CD4-positive, alpha-beta T cell treated with Interferon alpha-2 for 1 hour (primary cell): ENCODE measurements around the gene TEX29.

Experiments
- DNase-seq, 2 donors: peaks; one replicate each; pipeline ENCODE4 v3.0.0-alpha.2; 2020 to 2022

The TEX29 gene

GRCh38 chr13:111319998-111320911 lies at the start of gene TEX29:
TEX29 (plus strand) TSS chr13:111320642; CDS start chr13:111320891, 249 bp downstream.
- no peak for DNase-seq

DNA sequence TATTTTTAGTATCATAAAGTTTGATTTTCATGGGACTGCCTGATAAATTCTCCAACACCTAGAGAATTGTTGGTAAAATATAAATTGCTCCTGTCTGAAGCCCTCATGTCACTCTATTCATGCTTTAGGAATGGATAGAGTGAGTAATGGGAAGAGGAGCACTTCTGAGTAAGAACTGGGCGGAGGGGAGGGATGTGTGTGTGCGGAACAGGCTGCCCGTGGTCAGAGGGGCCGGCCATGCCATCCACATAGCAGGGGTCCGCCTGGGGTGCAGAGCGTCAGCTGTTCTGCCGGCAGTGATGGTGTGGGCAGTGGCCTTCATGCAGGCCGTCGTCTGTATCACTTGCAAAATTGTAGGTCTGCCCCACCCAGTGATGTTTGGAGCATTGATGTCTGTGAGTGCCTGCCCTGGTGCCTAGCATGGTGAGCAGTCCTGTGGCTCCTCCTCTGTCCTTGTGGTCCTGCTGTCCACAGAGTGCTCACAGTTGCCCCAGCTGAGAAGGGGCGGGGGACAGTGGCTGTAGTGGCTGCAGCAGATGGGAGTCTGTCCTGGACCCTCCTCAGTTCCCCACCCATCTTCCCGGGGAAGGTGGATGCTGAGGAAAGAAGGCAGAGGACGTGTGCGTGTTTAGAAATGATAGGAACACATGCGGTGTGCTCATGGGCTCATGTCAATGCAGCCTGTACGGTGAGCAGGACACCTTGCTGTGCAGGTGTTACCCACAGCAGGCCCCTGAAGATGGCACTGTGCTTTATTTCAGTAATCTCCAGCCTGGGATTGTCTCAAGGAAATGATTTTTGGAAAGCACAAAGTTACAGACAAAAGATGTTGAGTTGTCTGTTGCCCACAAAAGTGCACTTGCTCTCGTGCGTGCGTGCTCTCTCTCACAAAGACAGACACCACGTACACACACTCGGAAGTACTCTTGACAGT lies 49.4 kb upstream of the TEX29 start:
- no peak for DNase-seq

- DNase-seq, result no peak
Observed at GRCh38 chr13:111272117-111272516, 48.3 kb upstream of the TEX29 start.

DNA sequence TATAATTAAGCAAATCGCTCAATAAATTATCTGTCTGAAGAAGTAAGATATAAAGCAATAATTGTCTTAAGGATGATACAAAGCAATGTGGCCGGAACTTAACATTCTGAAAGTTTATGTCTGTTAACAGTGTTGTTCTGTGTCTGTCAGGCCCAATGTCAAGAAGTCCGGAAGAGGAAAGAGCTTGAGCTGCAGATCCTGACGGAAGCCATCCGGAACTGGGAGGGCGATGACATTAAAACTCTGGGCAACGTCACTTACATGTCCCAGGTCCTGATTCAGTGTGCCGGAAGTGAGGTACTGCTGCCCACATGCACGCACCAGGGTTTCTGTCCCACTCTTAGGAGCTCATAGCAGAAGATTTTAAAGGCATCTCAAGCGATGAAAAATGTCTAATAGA lies 45.1 kb upstream of the TEX29 start:
- no peak for DNase-seq

DNA sequence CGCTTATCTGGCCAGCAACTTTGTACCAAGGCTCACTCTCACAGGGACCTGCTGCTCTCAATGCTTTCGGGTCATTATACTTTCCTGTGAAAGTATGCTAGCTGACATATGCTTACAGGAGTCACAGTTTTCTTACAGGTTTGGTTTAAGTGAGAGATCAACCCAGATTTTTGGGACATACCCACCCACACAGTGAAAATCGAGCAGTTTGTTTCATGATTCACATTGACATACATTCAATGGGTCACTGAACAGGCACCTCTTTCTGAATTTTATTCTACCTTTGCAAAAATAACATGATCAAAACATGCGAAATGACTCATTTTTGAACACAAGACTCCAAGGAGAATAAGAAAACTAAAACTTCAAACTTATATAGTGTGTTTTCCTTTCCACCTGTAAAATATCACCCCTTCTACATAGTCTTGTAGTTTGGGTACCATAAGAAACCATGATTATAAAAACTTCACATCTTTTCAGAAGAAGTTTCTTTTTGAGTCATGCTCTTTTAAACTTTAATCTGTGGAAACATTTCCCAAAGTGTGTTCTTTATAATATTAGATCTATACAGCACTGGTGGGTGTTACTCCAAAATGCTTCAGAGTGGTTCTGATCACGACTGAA lies 44.3 kb upstream of the TEX29 start:
- no peak for DNase-seq

GRCh38 chr13:111278258-111278657 lies 42.2 kb upstream of the TEX29 start:
- no peak for DNase-seq

GRCh38 chr13:111278743-111279652 lies 41.4 kb upstream of the TEX29 start:
- no peak for DNase-seq

DNA sequence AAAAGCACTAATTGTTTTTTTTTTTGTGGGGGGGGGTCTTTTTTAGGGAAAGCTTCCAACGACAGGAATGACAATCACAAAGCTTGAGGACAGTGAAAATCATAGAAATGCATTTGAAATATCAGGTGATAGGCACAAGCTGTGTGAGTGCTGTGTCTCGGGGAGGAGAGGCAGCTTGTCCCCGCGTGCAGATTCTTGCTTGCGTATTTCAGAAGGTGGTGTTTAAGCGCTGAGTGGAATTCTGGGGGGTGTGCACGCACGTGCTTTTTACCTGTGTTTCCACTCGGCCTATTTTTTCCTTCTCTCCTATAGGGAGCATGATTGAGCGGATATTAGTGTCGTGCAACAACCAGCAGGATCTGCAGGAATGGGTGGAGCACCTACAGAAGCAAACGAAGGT lies 40.2 kb upstream of the TEX29 start:
- no peak for DNase-seq

DNA sequence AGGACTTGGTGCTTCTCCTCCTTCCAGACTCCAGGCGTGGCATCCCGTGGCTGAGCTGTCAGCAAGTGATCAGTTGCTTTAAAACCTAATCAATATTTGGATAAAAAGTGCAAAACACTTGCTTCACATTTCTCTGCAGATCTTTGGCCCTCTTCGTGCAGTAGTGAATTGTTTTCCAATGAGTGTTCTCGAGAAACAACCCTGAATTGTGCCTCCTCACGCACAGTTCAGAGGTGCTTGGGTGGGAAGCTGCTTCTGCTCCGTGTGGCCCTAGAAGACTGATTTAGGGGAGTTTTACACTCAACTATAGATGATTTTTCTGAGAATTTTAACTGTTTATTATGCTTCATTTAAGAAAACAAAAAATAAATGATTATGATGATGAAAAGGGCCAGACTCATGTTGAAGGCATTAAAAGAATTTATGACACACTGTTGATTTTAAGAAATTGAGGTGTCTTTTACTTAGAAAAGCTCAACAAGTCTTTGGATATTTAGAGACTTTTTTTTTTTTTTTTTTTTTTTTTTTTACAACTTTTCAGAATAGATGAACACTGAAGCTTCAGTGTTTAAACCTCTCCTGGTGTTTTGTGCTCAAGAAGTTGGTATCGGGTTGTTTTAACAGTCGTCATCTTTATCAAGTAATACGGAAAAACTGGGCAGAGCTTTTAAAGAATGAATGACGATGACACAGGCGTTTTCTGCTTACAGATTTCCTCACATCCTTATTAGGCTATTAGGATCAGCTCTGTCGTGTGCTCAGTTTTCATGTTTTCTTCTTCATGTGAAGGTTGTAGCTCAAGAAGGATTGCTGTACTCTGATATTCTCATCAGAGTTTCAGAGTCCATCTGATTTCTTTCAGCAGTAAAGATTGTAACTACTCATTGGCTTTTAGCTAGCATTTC lies 39.5 kb upstream of the TEX29 start:
- DNase-seq, result no peak

DNA sequence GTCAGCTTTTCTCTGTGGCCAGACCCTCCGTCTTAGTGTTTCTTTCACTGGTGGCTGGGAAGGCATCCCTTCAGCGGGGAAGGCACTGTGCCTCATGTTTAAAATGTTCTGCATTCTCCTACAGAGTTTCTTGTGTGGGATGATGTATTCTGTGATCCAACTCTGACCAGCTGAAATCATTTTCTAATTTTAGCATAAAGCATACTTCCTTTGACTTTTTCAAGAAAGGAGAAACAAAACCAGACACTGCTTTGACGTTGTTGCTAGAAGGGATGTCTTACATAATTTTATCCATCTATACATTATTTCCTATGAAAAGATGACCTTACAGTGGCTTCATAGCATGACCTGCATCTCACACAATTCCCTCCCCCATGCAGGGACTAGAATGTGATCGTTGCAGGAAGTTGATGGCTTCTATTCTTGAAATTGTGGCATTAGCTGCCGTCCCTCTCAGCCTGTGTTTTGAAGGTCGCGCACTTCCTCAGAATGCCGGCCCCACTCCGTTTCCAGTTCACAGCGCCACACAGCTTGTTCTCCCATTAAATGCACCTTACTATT lies 38.6 kb upstream of the TEX29 start:
- DNase-seq, result no peak

- DNase-seq, result no peak
Observed at GRCh38 chr13:111282425-111282824, 38.0 kb upstream of the TEX29 start.

DNA sequence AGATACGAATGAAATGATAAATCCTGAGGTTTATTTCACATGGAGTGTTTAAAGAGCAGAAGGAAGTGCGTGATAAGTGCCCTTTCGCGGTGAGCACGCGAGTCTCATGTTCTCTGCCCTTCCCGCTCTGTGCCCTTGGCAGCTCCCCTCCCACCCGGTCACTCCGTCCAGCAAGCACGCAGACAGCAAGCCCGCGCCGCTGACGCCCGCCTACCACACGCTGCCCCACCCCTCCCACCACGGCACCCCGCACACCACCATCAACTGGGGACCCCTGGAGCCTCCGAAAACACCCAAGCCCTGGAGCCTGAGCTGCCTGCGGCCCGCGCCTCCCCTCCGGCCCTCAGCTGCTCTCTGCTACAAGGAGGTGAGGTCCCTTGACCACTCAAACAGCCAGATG lies 37.4 kb upstream of the TEX29 start:
- DNase-seq, result no peak

DNA sequence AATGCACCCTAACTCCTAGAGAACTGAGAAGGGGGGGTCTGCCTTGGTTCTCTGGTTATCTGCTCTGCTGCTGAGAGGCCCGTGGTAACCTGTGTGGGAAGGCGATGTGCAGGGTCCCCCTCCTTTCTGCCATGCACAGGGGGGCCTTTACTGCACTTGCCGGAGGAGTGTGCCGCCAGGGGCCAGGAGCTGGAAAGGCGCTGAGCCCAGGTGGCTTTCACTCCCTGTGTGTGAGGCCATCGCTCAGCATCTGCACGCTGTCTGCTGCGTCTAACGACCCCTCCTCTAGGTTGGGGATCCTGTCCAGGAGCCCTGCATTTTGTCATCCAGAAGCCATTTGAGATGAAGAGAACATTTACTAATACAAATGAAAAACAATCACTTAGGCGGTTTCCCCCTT lies 37.0 kb upstream of the TEX29 start:
- DNase-seq, result no peak

- no peak for DNase-seq
Observed at GRCh38 chr13:111283991-111284390, 36.5 kb upstream of the TEX29 start.

DNA sequence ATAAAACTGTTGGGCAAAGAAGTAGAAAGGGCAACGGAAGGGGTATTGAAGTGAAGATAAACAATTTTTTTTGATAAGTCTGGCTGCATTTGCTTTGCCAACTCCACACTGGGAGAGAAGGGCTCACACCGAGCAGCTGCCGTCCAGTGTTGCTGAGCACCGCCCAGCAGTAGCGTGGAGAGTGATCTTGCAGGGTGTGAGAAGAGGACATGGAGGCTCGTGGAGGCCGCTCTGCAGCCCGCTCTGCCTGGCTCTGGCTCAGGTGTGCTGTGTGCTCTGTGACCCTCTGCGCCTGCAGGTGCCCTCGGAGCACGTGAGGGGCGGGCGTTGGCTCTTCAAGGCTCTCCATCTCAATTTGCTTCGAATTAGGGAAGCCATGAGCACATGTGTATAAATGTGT lies 35.9 kb upstream of the TEX29 start:
- no peak for DNase-seq

DNA sequence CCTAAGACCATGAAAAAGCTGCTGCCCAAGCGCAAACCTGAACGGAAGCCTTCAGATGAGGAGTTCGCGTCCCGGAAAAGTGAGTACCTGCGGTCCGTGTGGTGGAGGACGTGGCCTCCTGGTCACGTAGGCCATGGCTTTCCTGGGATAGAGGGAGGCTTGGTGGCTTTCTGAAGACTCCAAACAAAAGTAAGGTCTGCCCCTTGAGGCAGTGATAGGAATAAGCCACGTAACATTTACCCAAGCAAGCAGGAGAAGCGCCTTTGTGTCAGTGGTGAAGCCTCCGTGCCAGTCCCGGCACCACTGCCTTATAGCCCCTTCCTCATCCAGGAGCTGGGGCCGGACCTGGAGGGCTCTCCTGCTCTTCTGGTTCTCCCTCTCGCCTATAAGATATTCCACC lies 34.3 kb upstream of the TEX29 start:
- DNase-seq, result no peak

DNA sequence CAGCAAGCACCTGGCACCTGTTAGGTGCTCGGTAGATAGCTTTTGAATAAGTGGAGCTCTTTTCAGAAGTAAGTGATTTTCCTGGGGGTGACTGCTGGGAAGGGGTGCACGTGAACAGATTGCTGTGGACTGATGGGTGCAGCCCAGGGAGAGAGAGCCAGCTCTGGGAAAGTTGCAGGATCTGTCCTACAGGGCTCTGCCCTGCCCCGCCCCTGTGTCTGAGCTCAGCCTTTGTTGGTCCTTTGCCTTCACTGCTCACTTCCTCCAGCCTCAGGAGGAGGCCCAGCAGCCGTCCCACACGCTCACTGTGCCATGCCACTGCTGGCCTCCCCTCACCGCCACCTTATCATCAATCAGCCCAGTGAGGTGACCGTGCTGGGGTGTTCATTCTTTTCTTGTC lies 33.7 kb upstream of the TEX29 start:
- no peak for DNase-seq

GRCh38 chr13:111287201-111287600 lies 33.2 kb upstream of the TEX29 start:
- DNase-seq, result no peak

DNA sequence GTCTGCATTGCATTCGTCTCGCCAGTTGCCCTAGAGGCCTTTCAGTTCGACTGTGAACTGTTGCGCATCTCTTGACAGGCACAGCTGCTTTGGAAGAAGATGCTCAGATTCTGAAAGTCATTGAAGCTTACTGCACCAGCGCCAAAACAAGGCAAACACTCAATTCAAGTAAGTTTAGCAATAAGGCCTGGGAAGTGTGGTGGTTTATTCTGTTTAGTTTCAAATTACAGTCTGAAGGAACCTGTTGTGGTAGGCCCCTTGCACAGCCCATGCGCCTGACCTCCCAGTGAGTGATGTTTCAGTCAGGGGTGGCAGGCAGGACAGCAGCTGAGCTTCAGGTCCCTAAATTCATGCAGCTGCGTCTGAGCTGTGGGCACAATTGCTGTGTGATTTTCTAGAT lies 32.2 kb upstream of the TEX29 start:
- no peak for DNase-seq

DNA sequence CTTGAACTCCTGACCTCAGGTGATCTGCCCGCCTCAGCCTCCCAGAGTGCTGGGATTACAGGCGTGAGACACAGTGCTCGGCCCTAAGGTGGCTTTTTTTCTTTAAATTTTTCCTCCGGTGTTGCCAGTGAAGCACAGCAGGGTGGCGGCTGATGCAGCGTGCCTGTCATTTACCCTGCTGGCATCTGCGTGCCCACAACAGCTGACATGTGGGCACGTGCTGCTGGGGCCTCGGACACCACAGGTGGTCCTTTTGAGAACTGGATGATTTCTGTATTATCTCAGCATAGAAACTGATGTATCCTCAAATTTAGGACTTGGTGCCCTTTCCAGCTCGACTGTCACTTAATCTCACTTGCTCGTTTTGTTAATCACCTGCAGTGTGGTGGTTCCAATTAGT lies 31.2 kb upstream of the TEX29 start:
- DNase-seq, result no peak

DNA sequence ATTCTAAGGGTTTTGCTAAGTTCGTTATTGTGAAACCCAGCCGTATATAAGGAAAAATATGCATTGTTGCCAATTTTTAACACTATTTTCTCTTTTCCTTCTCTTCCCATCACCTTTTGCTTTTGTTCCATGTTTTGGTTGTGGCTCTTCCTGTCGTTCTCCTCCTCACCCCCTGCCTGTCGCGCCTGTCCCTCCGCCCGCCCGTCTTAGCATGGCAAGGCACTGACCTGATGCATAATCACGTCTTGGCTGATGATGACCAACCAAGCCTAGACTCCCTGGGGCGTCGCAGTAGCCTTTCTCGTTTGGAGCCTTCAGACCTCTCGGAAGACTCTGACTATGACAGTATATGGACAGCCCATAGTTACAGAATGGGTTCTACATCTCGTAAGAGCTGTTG lies 28.5 kb upstream of the TEX29 start:
- DNase-seq, result no peak
